Uterus (tissue), 4 donors: Measurements from ENCODE around the gene KIFAP3. TPM values are rescaled to one million over a fixed set of nuclear protein-coding genes. Genes with fewer than 3 reads are reported as not detected.
"Not testable (repeated sequence)": the region's sequence is repeated elsewhere in the genome, so short reads cannot be mapped to it uniquely, and the experiment has no call there.

ENCODE experiments used
- DNase-seq, 2 donors: peaks; one replicate each; pipeline ENCODE4 v3.0.0-alpha.2; 2019 to 2020
- H3K27ac ChIP-seq, 2 donors: fragments of 200-600 bp; sonication (generic); 1 replicate in 1 of 2; 2 replicates in 1 of 2; pipeline ENCODE4 v1.5.1; 2016 to 2018
- H3K27me3 ChIP-seq, 2 donors: fragments of 200-600 bp; sonication (generic); one replicate each; pipeline ENCODE4 v1.5.1; 2018 to 2019; ENCODE audit warnings: control low read depth in 1 of 2
- H3K36me3 ChIP-seq, 2 donors: fragments of 200-600 bp; sonication (generic); one replicate each; pipeline ENCODE4 v1.5.1; 2019; ENCODE audit warnings: control low read depth in 1 of 2
- H3K4me1 ChIP-seq, 2 donors: fragments of 200-600 bp; sonication (generic); one replicate each; pipeline ENCODE4 v1.5.1; 2018 to 2019; ENCODE audit warnings: control low read depth in 1 of 2
- H3K4me3 ChIP-seq, 2 donors: fragments of 200-600 bp; sonication (generic); 1 replicate in 1 of 2; 2 replicates in 1 of 2; pipeline ENCODE4 v1.5.1; 2018 to 2019; ENCODE audit warnings: mild to moderate bottlenecking in 1 of 2
- H3K9me3 ChIP-seq, 2 donors: fragments of 200-600 bp; sonication (generic); one replicate each; pipeline ENCODE4 v1.5.1; 2019; ENCODE audit warnings: control low read depth in 1 of 2
- POLR2A ChIP-seq, 2 donors: fragments of 450-650 bp; IDR thresholded peaks; one replicate each; pipeline ENCODE4 v1.6.1; 2016; ENCODE audit warnings: antibody characterized with exemption in 2 of 2, mild to moderate bottlenecking in 1 of 2, moderate library complexity in 1 of 2
- intact Hi-C: fragments of 100-400 bp; cut with DNase I; formaldehyde crosslinking; loops from one replicate; pipeline ENCODE4 v1.15.1; 2023; ENCODE audit warnings: low total_unique reads
- small RNA-seq: library from RNA; depleted of rRNA; stranded (forward); fragments of <200 nt; gene quantifications from one replicate; pipeline ENCODE3, GENCODE V24; 2016
- total RNA-seq, 4 donors: library from RNA; depleted of rRNA in 3 of 4; stranded (reverse); fragments of >200 nt in 3 of 4; gene quantifications; one replicate each; pipeline versions ENCODE4 v1.1.0 to v1.2.4, GENCODE V29; 2014 to 2023
- TF ChIP-seq, protein P1 (sequence below), 4 experiments: fragments of 200-600 bp in 2 of 4; fragments of 450-650 bp in 2 of 4; sonication (generic) in 2 of 4; IDR thresholded peaks; one replicate each; pipeline ENCODE4 v1.5.1; 2016 to 2019; ENCODE audit warnings: antibody characterized with exemption in 4 of 4, mild to moderate bottlenecking in 2 of 4, moderate library complexity in 1 of 4
- donor health status: DM: yes; HTN: yes; CAD: no.

KIFAP3 gene
- total RNA-seq, 4 donors from 2014 or later, result 6.1 to 79.0 (median 58.7) TPM

GRCh38 chr1:169874229-169874628 lies 200.3 kb downstream of the KIFAP3 start:
- no peaks in the 10 kb centered on the region for H3K27me3 ChIP-seq
- H3K4me3 ChIP-seq, result no peak overlapping the region
- DNase-seq, result no peak
- no peaks in the 10 kb centered on the region for H3K36me3 ChIP-seq
- intact Hi-C loops, result no loop called here
- no peaks in the 10 kb centered on the region for H3K9me3 ChIP-seq
- no peak overlapping the region for H3K27ac ChIP-seq
- H3K4me1 ChIP-seq, result no peaks in the 10 kb centered on the region
- TF ChIP-seq POLR2A (IDR thresholded peaks at IDR 0.05), result no peak
- TF ChIP-seq, protein P1, sequence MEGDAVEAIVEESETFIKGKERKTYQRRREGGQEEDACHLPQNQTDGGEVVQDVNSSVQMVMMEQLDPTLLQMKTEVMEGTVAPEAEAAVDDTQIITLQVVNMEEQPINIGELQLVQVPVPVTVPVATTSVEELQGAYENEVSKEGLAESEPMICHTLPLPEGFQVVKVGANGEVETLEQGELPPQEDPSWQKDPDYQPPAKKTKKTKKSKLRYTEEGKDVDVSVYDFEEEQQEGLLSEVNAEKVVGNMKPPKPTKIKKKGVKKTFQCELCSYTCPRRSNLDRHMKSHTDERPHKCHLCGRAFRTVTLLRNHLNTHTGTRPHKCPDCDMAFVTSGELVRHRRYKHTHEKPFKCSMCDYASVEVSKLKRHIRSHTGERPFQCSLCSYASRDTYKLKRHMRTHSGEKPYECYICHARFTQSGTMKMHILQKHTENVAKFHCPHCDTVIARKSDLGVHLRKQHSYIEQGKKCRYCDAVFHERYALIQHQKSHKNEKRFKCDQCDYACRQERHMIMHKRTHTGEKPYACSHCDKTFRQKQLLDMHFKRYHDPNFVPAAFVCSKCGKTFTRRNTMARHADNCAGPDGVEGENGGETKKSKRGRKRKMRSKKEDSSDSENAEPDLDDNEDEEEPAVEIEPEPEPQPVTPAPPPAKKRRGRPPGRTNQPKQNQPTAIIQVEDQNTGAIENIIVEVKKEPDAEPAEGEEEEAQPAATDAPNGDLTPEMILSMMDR (IDR thresholded peaks at IDR 0.05), result no peak

- intact Hi-C loops, result no loop called here
- no peak for DNase-seq
- Histone ChIP-seq H3K9me3 (no peaks in the 10 kb centered on the region), H3K4me1 (no peaks in the 10 kb centered on the region), H3K27ac (no peak overlapping the region), H3K4me3 (no peak overlapping the region), H3K36me3 (no peaks in the 10 kb centered on the region), H3K27me3 (no peaks in the 10 kb centered on the region)
- TF ChIP-seq POLR2A (IDR thresholded peaks at IDR 0.05), result no peak
- TF ChIP-seq, protein P1 (IDR thresholded peaks at IDR 0.05), result no peak
Observed at GRCh38 chr1:169873582-169874199, 200.8 kb downstream of the KIFAP3 start.

DNA sequence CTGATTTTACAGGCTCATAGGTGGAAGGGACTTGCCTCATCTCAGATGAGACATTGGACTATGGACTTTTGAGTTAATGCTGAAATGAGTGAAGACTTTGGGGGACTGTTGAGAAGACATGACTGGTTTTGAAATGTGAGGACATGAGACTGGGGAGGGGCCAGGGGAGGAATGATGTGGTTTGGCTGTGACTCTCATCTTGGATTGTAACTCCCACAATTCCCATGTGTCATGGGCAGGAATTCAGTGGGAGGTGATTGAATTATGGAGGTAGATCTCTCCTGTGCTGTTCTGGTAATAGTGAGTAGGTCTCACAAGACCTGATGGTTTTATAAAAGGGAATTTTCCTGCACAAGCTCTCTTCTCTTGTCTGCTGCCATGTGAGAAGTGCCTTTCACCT lies 201.6 kb downstream of the KIFAP3 start:
- intact Hi-C loops, result no loop called here
- Histone ChIP-seq H3K27ac (no peak overlapping the region), H3K9me3 (no peaks in the 10 kb centered on the region), H3K4me1 (no peaks in the 10 kb centered on the region), H3K27me3 (no peaks in the 10 kb centered on the region), H3K36me3 (no peaks in the 10 kb centered on the region), H3K4me3 (no peak overlapping the region)
- TF ChIP-seq POLR2A (IDR thresholded peaks at IDR 0.05), result no peak
- TF ChIP-seq, protein P1 (IDR thresholded peaks at IDR 0.05), result no peak
- no peak for DNase-seq

GRCh38 chr1:169871988-169872387 lies 202.5 kb downstream of the KIFAP3 start:
- H3K36me3 ChIP-seq, H3K9me3 ChIP-seq, H3K27me3 ChIP-seq, DNase-seq, intact Hi-C loops, H3K27ac ChIP-seq, H3K4me1 ChIP-seq, H3K4me3 ChIP-seq: not testable (repeated sequence)

Small RNAs within 50 kb of the gene (small RNA-seq; reads per million reads assigned to genes)
- gene MRPS10P1, result not detected

Other genes starting within 250 kb of the KIFAP3 start
- 10 to 100 TPM in 2 of 4 donors, 1 to 10 TPM in 2; 2.1 to 17.5 (median 10.2) TPM for gene SCYL3, start 180.8 kb downstream of the KIFAP3 start, total RNA-seq
- not detected for gene NTMT2, start 71.3 kb upstream of the KIFAP3 start, total RNA-seq